Subcutaneous adipose tissue (tissue), 4 donors: ENCODE results near the gene GCAT. TPM values are rescaled to one million over a fixed set of nuclear protein-coding genes. Genes with fewer than 3 reads are reported as not detected.

Source experiments
- total RNA-seq, 4 donors: library from RNA; depleted of rRNA; stranded (reverse); fragments of >200 nt; gene quantifications; one replicate each; pipeline ENCODE4 v1.1.0, GENCODE V29; 2016
- TF ChIP-seq, protein P1 (sequence below): fragments of 450-650 bp; IDR thresholded peaks from one replicate; pipeline ENCODE4 v1.5.1; 2016; ENCODE audit warnings: low read depth, mild to moderate bottlenecking, control low read depth, antibody characterized with exemption, moderate library complexity

Gene GCAT
- total RNA-seq, 4 donors from 2014 or later: 5.9 to 27.1 (median 9.8) TPM

GRCh38 chr22:37801946-37802309 is 5.8 kb upstream of the GCAT start:
- TF ChIP-seq, protein P1, sequence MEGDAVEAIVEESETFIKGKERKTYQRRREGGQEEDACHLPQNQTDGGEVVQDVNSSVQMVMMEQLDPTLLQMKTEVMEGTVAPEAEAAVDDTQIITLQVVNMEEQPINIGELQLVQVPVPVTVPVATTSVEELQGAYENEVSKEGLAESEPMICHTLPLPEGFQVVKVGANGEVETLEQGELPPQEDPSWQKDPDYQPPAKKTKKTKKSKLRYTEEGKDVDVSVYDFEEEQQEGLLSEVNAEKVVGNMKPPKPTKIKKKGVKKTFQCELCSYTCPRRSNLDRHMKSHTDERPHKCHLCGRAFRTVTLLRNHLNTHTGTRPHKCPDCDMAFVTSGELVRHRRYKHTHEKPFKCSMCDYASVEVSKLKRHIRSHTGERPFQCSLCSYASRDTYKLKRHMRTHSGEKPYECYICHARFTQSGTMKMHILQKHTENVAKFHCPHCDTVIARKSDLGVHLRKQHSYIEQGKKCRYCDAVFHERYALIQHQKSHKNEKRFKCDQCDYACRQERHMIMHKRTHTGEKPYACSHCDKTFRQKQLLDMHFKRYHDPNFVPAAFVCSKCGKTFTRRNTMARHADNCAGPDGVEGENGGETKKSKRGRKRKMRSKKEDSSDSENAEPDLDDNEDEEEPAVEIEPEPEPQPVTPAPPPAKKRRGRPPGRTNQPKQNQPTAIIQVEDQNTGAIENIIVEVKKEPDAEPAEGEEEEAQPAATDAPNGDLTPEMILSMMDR: no peak

GRCh38 chr22:37802310-37803194 is 5.2 kb upstream of the GCAT start:
- TF ChIP-seq, protein P1: no peak

DNA sequence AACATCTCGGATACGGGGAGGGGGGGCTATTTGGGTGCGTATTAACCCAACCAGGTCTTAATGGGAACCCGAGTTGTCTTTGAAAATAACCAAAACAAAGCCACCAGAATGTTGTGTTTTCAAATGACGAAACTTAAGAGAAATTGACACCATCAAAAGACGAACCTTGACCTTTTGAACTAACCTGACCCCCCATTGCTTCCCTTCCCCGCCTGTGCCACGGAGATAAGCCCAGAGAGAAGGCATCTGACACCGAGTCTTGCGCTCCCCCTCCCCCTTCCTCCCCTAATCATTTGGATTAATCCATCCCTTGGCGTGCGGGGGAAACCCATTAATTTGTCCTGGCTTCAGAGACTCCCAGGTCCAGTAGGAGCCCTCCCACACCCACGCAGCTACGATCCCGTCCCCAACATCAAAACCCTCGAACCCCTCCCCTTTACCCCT is 4.5 kb upstream of the GCAT start:
- TF ChIP-seq, protein P1: no peak

- TF ChIP-seq, protein P1: no peak
These were observed 3.9 kb upstream of the GCAT start for GRCh38 chr22:37803639-37804351.

GRCh38 chr22:37804352-37804880 is 3.3 kb upstream of the GCAT start:
- TF ChIP-seq, protein P1: no peak

DNA sequence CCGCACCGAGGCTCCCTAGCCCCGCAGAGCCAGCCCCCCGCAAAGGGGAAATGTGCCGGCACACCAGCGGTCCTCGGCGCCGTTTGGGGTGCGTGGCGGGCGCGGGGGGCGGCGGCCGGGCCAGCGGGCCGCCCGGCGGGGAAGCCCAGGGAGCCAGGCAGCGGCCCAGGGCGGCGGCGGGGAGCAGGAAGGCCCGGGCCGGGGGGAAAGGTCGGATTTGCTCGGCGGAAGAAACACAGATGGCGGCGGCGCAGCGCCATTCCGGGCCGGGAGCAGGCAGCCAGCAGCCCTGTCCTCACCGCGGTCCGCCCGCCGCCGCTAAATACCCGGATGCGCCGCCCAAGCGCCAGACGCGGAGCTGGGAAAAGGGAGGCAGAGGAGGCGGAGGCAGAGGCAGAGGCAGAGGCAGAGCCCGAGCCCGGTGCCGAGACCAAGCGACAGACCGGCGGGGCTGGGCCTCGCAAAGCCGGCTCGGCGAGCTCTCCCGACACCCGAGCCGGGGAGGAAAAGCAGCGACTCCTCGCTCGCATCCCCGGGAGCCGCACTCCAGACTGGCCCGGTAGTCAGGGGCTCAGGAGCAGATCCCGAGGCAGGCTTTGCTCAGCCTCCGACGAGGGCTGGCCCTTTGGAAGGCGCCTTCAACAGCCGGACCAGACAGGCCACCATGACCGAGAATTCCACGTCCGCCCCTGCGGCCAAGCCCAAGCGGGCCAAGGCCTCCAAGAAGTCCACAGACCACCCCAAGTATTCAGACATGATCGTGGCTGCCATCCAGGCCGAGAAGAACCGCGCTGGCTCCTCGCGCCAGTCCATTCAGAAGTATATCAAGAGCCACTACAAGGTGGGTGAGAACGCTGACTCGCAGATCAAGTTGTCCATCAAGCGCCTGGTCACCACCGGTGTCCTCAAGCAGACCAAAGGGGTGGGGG is 2.6 kb upstream of the GCAT start:
- TF ChIP-seq, protein P1: no peak
